ENCODE measurements around the gene UNKL.

Gene UNKL

DNA sequence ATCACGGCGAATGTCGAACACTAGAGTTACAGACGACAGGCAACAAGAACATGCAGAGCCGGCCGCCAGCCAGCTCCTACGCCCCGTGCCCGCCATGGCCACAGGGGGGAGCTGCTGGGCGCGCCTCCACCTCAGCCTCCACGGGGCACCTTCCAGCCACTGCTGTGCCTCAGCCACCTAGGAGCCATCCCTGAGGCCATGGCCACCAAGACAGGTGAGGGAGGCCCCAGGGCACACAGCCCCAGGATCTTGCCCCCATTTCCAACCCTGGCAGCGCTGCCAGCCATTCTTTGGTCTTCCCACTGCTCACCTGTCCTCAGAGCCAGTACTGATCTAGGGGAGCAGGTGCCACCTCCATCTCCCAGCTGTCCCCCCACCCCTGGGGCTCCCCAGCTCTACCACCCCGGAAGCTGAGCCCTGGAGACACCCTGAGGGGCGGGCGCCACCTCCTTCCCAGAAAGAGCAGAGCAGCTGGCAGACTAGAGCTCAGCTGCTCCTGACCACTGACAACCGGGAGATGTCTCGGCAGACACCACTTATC, 50.9 kb downstream of the UNKL start:
- TF ChIP-seq, protein P1, sequence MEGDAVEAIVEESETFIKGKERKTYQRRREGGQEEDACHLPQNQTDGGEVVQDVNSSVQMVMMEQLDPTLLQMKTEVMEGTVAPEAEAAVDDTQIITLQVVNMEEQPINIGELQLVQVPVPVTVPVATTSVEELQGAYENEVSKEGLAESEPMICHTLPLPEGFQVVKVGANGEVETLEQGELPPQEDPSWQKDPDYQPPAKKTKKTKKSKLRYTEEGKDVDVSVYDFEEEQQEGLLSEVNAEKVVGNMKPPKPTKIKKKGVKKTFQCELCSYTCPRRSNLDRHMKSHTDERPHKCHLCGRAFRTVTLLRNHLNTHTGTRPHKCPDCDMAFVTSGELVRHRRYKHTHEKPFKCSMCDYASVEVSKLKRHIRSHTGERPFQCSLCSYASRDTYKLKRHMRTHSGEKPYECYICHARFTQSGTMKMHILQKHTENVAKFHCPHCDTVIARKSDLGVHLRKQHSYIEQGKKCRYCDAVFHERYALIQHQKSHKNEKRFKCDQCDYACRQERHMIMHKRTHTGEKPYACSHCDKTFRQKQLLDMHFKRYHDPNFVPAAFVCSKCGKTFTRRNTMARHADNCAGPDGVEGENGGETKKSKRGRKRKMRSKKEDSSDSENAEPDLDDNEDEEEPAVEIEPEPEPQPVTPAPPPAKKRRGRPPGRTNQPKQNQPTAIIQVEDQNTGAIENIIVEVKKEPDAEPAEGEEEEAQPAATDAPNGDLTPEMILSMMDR (IDR thresholded peaks at IDR 0.05) = peak; percentile 97
- no peak for TF ChIP-seq ZFX (IDR thresholded peaks at IDR 0.05; ENCODE audit: borderline replicate concordance)
- 0 out of 2 replicates have a peak overlapping the region, but pooled peaks have one; percentile 12 for H3K27ac ChIP-seq

DNA sequence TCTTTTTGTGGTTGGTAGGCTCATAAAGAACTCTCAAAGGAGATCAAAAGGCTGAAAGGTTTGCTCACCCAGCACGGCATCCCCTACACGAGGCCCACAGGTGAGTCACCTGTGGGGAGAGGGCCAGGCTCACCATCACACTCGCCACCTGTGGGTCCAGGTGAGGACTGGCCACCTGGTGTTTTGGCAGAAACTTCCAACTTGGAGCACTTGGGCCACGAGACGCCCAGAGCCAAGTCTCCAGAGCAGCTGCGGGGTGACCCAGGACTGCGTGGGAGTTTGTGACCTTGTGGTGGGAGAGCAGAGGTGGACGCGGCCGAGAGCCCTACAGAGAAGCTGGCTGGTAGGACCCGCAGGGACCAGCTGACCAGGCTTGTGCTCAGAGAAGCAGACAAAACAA, 51.7 kb downstream of the UNKL start:
- TF ChIP-seq, protein P1 (IDR thresholded peaks at IDR 0.05) = no peak
- no peak for TF ChIP-seq ZFX (IDR thresholded peaks at IDR 0.05; ENCODE audit: borderline replicate concordance)
- no peak overlapping the region for H3K27ac ChIP-seq

DNA sequence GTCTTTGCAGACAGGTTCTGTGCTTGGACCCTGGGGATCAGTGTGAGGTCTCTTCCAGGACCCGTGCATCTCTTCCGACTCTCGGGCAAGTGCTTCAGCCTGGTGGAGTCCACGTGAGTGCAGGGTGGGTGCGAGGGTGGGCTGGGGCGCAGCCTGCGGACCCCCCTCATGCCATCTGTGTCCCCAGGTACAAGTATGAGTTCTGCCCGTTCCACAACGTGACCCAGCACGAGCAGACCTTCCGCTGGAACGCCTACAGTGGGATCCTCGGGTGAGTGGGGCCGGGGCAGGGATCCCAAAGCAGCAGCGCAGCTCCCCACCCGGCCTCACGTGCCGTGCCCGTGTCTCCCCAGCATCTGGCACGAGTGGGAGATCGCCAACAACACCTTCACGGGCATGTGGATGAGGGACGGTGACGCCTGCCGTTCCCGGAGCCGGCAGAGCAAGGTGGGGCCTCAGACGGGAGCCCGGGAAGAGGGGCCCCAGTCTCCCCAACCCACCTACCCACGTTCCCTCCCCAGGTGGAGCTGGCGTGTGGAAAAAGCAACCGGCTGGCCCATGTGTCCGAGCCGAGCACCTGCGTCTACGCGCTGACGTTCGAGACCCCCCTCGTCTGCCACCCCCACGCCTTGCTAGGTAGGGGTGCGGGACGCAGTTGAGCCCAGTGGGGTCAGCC, 52.7 kb downstream of the UNKL start:
- no peak for TF ChIP-seq ZFX (IDR thresholded peaks at IDR 0.05; ENCODE audit: borderline replicate concordance)
- TF ChIP-seq, protein P1 (IDR thresholded peaks at IDR 0.05) = no peak
- no peak overlapping the region for H3K27ac ChIP-seq

DNA sequence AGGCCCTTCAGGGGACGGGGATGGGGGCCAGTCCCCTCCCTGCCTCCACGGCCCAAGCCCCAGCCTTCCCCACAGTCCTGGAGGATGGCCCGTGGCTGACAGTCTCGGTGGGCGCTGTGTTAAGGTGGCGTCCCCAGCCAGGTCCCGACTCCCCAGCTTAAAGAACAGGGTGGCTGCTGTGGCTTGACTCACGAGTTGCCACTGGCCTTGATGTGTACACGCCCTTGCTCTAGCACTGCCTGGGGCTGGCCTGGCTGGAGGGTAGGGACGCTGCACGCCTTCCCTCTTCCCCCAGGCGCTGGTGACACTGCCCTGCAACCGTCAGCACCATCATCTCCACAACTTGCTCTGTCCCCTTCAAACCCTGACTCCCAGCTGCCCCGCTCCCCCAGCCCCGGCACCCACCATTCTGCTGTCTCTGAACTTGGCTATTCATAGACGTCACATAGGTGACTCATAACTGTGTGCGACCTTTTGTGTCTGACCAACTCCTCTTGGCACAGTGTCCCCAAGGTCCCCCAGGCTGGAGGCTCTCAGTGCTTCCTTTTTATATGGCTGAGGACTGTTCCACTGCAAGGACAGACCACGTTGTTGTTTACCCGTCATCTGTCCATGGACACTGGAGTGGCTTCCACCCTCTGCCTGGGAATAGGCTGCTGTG, 56.5 kb downstream of the UNKL start:
- TF ChIP-seq ZFX (IDR thresholded peaks at IDR 0.05; ENCODE audit: borderline replicate concordance) = no peak
- TF ChIP-seq, protein P1 (IDR thresholded peaks at IDR 0.05) = no peak

DNA sequence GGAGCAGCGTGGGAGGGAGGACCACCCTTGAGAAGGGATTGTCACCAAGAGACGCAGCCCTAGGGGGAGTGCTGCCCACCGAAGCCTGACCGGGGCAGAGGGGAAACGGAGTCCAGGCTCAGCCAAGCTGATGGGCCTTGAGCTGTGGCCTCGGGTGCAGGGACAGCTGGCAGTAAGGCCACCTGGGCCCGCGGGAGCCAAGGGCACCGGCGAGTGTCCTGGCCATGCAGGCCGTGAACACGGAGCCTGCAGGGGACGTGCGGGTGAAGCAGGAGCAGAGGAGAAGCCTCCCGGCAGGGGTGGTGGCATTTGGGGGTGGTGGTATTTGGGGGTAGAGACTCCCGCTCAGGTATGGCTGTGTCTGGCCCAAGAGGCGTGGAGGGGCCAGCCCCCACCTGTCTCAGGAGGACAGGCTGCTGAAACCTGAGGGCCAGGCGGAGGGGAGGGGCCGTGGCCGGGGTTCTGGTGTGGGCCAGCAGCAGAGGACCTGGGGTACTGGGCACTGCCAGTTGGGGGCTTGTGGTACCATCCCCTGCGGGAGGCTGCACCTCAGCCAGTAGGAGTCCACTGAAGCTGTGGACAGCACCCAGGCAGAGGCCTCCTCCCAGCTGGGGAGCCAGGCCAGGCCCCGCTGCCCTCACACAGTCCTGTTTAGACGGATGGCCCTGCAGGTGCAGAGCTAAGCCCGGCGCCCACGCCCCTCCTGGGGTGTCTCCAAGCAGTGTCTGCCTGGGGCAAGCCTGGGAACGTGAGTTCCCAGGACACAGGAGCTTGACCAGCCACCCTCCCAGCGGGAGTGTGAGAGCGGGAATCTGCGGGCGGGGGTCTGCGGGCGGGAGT, 58.2 kb downstream of the UNKL start:
- H3K27ac ChIP-seq = no peak overlapping the region
- TF ChIP-seq ZFX (IDR thresholded peaks at IDR 0.05; ENCODE audit: borderline replicate concordance) = no peak
- TF ChIP-seq, protein P1 (IDR thresholded peaks at IDR 0.05) = no peak

More for the DNA sequence above, 56.5 kb downstream of the UNKL start:
- no peak overlapping the region; the same call in 1 of the 2 replicates for H3K27ac ChIP-seq

DNA sequence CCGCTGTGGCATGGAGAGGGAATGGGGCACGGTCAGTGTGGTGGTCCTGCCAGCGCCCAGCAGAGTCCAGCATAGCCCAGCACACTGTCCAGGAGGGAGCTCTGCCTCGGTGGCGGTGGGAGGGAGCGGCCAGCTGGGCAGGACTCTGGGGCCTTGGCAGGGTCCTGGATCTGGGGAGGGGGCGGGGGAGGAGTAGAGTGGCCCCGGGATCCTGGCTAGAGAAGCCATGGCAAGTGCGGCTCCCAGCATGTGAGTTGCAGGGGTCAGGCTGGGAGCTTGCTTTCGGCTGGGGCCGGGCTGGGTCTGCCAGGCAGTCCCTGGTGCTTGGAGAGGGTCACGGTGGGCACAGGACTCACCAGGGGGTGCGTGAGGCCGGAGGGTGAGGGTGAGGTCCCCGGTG, 58.9 kb downstream of the UNKL start:
- TF ChIP-seq, protein P1 (IDR thresholded peaks at IDR 0.05) = no peak
- no peak for TF ChIP-seq ZFX (IDR thresholded peaks at IDR 0.05; ENCODE audit: borderline replicate concordance)
- no peak overlapping the region for H3K27ac ChIP-seq

Data from 22Rv1 (cell line).